ENCODE measurements around the gene MSTO1. TPM values are rescaled to one million over a fixed set of nuclear protein-coding genes. Genes with fewer than 3 reads are reported as not detected.
"Not testable (repeated sequence)": the region's sequence is repeated elsewhere in the genome, so short reads cannot be mapped to it uniquely, and the experiment has no call there.

The MSTO1 gene
- total RNA-seq (10 to 100 TPM; 13.5 to 28.2 (median 16.8) TPM), polyA plus RNA-seq (11.5 TPM)
- long read RNA-seq, donor 1, transcript MSTO1-201 (14 exons, 2,431 nt), result major isoform, 11 of 23 reads
- long read RNA-seq, donor 1, partial matches to known transcripts, result 2 of 23 reads
- long read RNA-seq, donor 1, other reads (novel, unspliced or antisense), result 10 of 23 reads
- long read RNA-seq, donor 2, partial matches to known transcripts, result 0 of 4 reads
- long read RNA-seq, donor 2, other reads (novel, unspliced or antisense), result 1 of 4 reads
- long read RNA-seq, donor 3, transcript MSTO1-201 (14 exons, 2,431 nt), result major isoform, 21 of 75 reads
- long read RNA-seq, donor 3, partial matches to known transcripts, result 9 of 75 reads
- long read RNA-seq, donor 3, other reads (novel, unspliced or antisense), result 45 of 75 reads
- long read RNA-seq, donor 4, partial matches to known transcripts, result 0 of 4 reads
- long read RNA-seq, donor 4, other reads (novel, unspliced or antisense), result 3 of 4 reads

- DNase-seq (peak; percentile 98 to 99 (median 98)), ATAC-seq (peak; percentile 99)
- 8% methylated on average over 46 of the region's 47 CpGs for WGBS
- intact Hi-C loops (cut with DNase I), result no loop called here
- H3K9me3 ChIP-seq (ENCODE audit: control insufficient read depth, low read length), result no peaks in the 10 kb centered on the region
- H3K27ac ChIP-seq (ENCODE audit: low read length), result peak within 1 kb of the TSS; percentile 62
- H3K4me1 ChIP-seq (ENCODE audit: control insufficient read depth, insufficient read depth, low read length), result no peaks in the 10 kb centered on the region
- no peaks in the 10 kb centered on the region for H3K27me3 ChIP-seq (ENCODE audit: control insufficient read depth, insufficient read depth)
- peak within 1 kb of the TSS; percentile 86 for H3K4me3 ChIP-seq (ENCODE audit: low read length)
Observed at GRCh38 chr1:155609515-155610256, at the start of gene MSTO1. TSS of gene MSTO1 (plus strand) at chr1:155610218. CDS start at chr1:155610249, 31 bp downstream.

GRCh38 chr1:155561779-155562580 is 48.0 kb upstream of the MSTO1 start:
- under 1% methylated on average over 44 of the region's 56 CpGs for WGBS
- H3K4me1 ChIP-seq (ENCODE audit: control insufficient read depth, insufficient read depth, low read length); H3K9me3 ChIP-seq (ENCODE audit: control insufficient read depth, low read length); intact Hi-C loops (cut with DNase I); H3K27me3 ChIP-seq (ENCODE audit: control insufficient read depth, insufficient read depth): not testable (repeated sequence)
- H3K27ac ChIP-seq (ENCODE audit: low read length), result peak overlapping the region; percentile 86
- peak overlapping the region; percentile 81 for H3K4me3 ChIP-seq (ENCODE audit: low read length)
- ATAC-seq, result peak; percentile 65 to 67
- DNase-seq, result peak in 1 of 3 donors; percentile 53

GRCh38 chr1:155562581-155563376 is 47.2 kb upstream of the MSTO1 start, which contains the start of gene ASH1L:
TSS of gene ASH1L (minus strand) at chr1:155562803. CDS start at chr1:155521519, 41,284 bp downstream.
- Histone ChIP-seq H3K27ac (ENCODE audit: low read length) (peak within 1 kb of the TSS; percentile 86), H3K9me3 (ENCODE audit: control insufficient read depth, low read length) (no peaks in the 10 kb centered on the region), H3K27me3 (ENCODE audit: control insufficient read depth, insufficient read depth) (no peaks in the 10 kb centered on the region), H3K4me1 (ENCODE audit: control insufficient read depth, insufficient read depth, low read length) (no peaks in the 10 kb centered on the region), H3K4me3 (ENCODE audit: low read length) (peak within 1 kb of the TSS; percentile 81)
- intact Hi-C loops (cut with DNase I), result no loop called here
- ATAC-seq, result peak; percentile 96 to 97
- WGBS, result under 1% methylated on average over 87 of the region's 87 CpGs
- DNase-seq, result peak; percentile 94 to 98 (median 97)

- Histone ChIP-seq H3K4me3 (ENCODE audit: low read length) (peak overlapping the region; percentile 81), H3K27ac (ENCODE audit: low read length) (peak overlapping the region; percentile 86)
- H3K27me3 ChIP-seq (ENCODE audit: control insufficient read depth, insufficient read depth); intact Hi-C loops (cut with DNase I); DNase-seq; H3K4me1 ChIP-seq (ENCODE audit: control insufficient read depth, insufficient read depth, low read length); ATAC-seq; H3K9me3 ChIP-seq (ENCODE audit: control insufficient read depth, low read length): not testable (repeated sequence)
- WGBS, result under 1% methylated on average over 19 of the region's 19 CpGs
Observed at GRCh38 chr1:155563377-155564022, 46.5 kb upstream of the MSTO1 start.

- intact Hi-C loops (cut with DNase I), result no loop called here
- no peaks in the 10 kb centered on the region for H3K27me3 ChIP-seq (ENCODE audit: control insufficient read depth, insufficient read depth)
- no peak overlapping the region for H3K27ac ChIP-seq (ENCODE audit: low read length)
- H3K4me1 ChIP-seq (ENCODE audit: control insufficient read depth, insufficient read depth, low read length), result no peaks in the 10 kb centered on the region
- ATAC-seq (no peak), DNase-seq (no peak)
- no peaks in the 10 kb centered on the region for H3K9me3 ChIP-seq (ENCODE audit: control insufficient read depth, low read length)
- 69% methylated on average over 6 of the region's 6 CpGs for WGBS
- H3K4me3 ChIP-seq (ENCODE audit: low read length), result no peak overlapping the region
Observed at GRCh38 chr1:155569988-155570592, 39.9 kb upstream of the MSTO1 start.

GRCh38 chr1:155570593-155570990 is 39.4 kb upstream of the MSTO1 start:
- H3K27me3 ChIP-seq (ENCODE audit: control insufficient read depth, insufficient read depth), result no peaks in the 10 kb centered on the region
- H3K4me3 ChIP-seq (ENCODE audit: low read length), result no peak overlapping the region
- no peak for ATAC-seq
- no peaks in the 10 kb centered on the region for H3K4me1 ChIP-seq (ENCODE audit: control insufficient read depth, insufficient read depth, low read length)
- 59% methylated on average over 4 of the region's 4 CpGs for WGBS
- DNase-seq, result no peak
- no peaks in the 10 kb centered on the region for H3K9me3 ChIP-seq (ENCODE audit: control insufficient read depth, low read length)
- intact Hi-C loops (cut with DNase I), result no loop called here
- no peak overlapping the region for H3K27ac ChIP-seq (ENCODE audit: low read length)

- WGBS, result 94% methylated on average over 3 of the region's 3 CpGs
- no peaks in the 10 kb centered on the region for H3K4me1 ChIP-seq (ENCODE audit: control insufficient read depth, insufficient read depth, low read length)
- intact Hi-C loops (cut with DNase I), result no loop called here
Observed at GRCh38 chr1:155574077-155574476, 35.9 kb upstream of the MSTO1 start.

GRCh38 chr1:155575608-155576007 is 34.4 kb upstream of the MSTO1 start:
- H3K4me1 ChIP-seq (ENCODE audit: control insufficient read depth, insufficient read depth, low read length); intact Hi-C loops (cut with DNase I); ATAC-seq; DNase-seq; H3K9me3 ChIP-seq (ENCODE audit: control insufficient read depth, low read length); H3K4me3 ChIP-seq (ENCODE audit: low read length); H3K27me3 ChIP-seq (ENCODE audit: control insufficient read depth, insufficient read depth); H3K27ac ChIP-seq (ENCODE audit: low read length): not testable (repeated sequence)
- WGBS, result 98% methylated on average over 6 of the region's 6 CpGs

More at GRCh38 chr1:155574077-155574476, 35.9 kb upstream of the MSTO1 start:
- Histone ChIP-seq H3K27ac (ENCODE audit: low read length) (no peak overlapping the region), H3K27me3 (ENCODE audit: control insufficient read depth, insufficient read depth) (no peaks in the 10 kb centered on the region), H3K9me3 (ENCODE audit: control insufficient read depth, low read length) (no peaks in the 10 kb centered on the region), H3K4me3 (ENCODE audit: low read length) (no peak overlapping the region)
- no peak for DNase-seq
- no peak for ATAC-seq

- H3K27ac ChIP-seq (ENCODE audit: low read length); ATAC-seq; intact Hi-C loops (cut with DNase I); H3K9me3 ChIP-seq (ENCODE audit: control insufficient read depth, low read length); H3K4me1 ChIP-seq (ENCODE audit: control insufficient read depth, insufficient read depth, low read length); H3K27me3 ChIP-seq (ENCODE audit: control insufficient read depth, insufficient read depth); H3K4me3 ChIP-seq (ENCODE audit: low read length); DNase-seq: not testable (repeated sequence)
- 95% methylated on average over 6 of the region's 6 CpGs for WGBS
Observed at GRCh38 chr1:155583846-155584245, 26.2 kb upstream of the MSTO1 start.

All from right cardiac atrium (tissue), 5 donors.